HTERT RPE-1 (cell line): ENCODE data around the gene BOD1L1.
"Not testable (repeated sequence)": the region's sequence is repeated elsewhere in the genome, so short reads cannot be mapped to it uniquely, and the experiment has no call there.

ENCODE experiments used
- in situ Hi-C: fragments of 300-500 bp; cut with MboI; formaldehyde crosslinking; loops from 4 replicates; pipeline ENCODE4 v1.14.3; 2020; ENCODE audit warnings: low sequenced_read_pairs

The BOD1L1 gene

DNA sequence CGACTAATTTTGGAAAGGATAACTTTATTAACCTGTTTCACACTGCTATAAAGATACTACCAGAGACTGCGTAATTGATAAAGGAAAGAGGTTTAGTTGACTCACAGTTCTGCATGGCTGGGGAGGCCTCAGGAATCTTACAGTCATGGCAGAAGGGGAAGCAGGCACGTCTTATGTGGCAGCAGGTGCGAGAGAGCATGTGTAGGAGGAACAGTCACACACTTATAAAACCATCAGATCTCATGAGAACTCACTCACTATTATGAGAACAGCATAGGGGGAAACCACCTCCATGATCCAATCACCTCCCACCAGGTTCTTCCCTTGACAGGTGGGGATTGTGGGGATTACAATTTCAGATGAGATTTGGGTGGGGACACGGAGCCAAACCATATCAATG is 67.4 kb downstream of the BOD1L1 start:
- in situ Hi-C loops: not testable (repeated sequence)

DNA sequence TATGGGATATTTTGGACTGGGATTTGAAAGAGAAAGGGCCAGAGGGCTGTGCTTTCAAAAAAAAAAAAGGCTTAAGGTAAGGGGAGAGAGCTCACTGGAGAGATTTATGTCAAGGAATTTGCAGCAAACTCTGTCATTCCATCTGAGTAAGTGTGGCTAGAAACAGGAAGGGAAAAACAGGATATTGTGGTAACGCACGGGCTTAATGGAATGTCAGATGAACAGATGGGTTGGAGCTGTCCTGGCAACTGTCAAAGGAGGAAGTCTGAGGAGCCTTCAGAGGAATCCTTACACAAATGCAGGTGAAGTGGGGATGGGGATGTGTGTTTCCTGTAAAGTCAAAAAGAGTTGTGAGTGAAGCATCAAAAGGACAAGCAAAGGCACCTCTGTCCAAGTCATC is 68.1 kb downstream of the BOD1L1 start:
- in situ Hi-C loops: no loop called here

DNA sequence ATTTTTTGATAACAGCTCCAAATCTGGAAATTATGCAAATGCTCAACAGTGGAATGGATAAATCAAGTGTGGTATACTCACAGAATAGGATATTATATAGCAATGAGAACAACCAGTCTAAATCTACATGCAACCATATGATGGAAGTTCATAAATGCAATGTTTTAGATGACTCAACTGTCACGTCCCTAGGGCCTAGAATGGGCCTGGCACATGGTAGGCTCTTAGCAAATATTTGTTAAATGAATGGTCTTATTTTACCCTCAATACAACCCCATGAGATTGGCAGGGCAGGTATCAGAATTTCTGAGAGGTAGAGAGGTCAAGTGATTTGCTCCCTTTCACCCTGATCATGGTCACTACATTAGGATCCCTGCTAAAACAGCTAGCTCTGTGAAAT is 68.6 kb downstream of the BOD1L1 start:
- in situ Hi-C loops: no loop called here

DNA sequence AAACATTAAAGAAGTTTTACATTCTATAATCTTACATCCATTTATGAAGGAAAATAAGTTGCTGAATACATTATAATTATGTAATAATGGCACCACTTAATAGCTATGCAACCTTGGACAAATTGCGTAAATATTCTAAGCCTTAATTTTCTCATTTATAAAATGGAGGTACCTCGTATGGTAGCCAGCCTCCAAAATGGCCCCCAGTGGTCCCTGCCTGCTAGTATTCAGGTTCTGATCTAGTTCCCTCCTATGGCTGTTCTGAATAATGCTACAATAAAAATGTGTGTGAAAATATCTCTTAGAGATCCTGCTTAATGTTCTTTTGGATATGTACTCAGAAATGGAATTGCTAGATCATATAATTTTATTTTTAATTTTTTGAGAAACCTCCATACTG is 72.2 kb downstream of the BOD1L1 start:
- in situ Hi-C loops: no loop called here

DNA sequence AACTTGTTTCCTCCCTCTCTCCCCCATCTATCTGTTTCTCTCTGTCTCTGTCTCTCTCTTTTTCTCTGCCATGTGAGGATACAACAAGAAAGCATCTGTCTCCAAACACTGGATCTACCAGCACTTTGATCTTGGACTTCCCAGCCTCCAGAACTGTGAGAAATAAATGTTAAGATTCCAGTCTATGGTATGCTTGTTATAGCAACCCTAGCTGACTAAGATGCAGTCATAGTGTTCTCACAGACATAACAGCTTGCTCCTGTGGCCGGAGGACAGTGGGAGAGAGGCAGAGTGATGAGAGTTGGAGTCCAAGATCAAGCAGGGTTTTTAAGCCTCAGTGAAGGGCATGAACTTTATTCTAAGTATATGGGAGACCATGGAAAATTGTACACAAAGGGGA is 74.4 kb downstream of the BOD1L1 start:
- in situ Hi-C loops: no loop called here

DNA sequence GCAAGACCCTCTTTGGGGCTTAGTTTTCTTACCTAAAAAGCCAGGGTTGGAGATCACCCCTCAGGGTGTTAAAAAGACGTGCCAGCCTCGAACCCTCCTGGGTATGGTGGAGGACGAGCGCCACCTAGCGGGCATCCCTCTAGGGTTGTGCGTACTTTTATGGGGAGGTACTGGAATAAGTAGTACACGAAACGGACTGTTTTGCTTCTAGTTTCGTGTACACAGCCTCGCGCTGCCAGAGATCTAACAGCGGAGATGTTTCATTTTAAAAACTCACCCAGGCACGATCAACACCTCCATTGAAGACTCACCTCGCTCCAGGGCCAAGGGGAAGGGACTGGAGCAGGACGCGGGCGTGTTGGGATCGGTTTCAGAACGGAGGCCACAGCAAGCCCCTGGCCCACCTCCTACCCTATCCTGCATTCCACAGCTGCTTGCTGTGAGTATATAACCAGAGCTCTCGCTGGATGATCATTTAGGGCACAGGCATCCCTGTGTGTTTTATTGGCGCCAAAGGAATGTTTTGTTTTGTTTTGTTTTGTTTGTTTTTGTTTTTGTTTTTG is 78.5 kb downstream of the BOD1L1 start:
- in situ Hi-C loops: no loop called here

DNA sequence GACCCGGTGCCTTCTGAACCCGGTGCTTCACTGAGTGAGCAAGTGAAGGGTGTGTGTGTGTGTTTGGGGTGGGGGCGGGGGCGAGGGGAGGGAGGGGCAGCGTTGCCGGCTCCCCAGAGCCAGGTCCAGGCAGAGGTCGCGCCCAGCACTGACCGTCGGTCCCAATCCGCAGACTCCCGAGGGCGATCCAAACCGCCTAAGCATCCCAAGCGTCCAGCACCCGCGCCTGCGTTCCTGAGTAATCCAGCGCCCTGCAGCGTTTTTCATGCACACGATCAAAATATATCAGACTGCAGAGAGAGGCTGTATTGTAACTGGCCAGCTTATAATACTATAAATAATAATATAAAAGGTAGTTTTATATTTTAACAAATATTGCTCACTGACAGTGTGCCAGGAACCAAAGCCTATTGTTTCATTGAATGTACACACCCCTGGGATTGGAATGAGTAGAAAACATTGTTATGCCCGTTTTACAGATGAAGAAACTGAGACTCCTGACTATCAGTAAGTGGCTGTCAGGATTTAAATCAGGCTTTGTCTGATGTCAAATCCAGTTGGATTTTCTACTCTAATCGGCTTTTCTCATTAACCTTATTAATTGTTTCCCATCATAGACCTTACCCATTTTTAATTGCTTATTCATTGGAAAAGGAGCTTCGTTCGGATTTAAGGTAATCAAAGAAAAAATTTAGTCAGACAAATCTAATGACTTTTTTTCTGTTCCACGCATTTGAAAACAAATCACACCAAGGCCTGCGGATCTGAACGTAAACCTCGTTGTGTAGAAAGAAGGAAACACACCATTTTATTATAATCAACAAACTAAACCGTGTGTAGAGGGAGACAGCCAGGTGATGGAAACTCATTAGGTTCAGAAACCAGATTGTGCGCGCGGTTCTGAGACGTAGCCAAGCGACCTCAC is 79.2 kb downstream of the BOD1L1 start:
- in situ Hi-C loops: no loop called here

DNA sequence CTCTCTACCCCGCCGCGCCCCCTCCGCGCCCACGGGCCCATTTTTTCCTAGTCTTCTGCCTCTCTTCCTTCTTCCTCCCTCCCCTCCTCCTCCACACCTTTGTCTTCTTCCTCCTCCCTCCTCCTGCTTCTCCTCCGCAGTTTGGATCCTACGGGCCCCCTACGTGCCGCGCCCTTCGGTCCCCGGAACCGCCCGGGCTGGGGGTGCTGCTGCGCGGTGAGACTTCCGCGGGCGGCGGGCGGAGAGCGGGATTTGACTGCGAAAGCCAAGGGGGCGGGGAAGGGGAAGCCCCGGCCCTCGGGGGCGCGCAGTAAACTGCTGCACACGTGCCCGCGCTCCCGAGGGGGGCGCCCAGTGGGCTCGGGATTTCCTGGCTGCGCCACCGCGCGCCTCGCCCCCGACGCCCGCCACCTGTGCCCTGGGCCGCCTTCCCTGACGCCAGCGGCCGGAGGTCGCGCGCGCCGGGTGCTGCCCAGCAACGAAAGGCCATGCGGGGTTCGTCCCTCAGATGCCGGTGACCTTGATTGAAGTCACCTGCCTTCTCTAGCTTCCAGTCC is 80.0 kb downstream of the BOD1L1 start:
- in situ Hi-C loops: no loop called here

DNA sequence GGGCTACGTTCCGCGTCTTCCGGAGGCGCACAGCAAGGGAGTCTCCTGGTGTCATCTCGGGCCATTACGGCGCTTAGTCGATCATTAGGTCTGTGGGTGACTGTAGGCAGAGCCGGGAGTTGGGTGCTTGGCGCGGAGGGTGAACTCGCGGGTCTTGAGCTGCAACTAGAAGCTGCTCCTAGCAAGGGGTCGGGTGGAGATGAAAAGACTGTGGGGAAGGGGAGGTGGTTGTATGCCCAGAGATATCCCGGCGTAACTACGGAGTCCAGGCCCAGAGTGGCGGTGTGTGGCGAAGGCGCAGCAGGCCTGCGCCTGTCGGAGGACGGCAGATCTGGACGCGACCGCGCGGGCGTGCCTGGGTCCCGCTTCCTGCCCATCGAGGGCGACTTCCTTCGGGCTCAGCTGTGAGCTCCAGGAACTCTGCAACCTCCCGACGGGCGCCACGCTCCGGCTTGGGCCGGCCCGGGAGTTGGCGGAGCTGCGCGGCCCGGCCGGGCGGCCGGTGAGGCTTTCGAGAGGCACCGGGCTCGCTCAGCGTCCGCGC is 80.5 kb downstream of the BOD1L1 start:
- in situ Hi-C loops: no loop called here

DNA sequence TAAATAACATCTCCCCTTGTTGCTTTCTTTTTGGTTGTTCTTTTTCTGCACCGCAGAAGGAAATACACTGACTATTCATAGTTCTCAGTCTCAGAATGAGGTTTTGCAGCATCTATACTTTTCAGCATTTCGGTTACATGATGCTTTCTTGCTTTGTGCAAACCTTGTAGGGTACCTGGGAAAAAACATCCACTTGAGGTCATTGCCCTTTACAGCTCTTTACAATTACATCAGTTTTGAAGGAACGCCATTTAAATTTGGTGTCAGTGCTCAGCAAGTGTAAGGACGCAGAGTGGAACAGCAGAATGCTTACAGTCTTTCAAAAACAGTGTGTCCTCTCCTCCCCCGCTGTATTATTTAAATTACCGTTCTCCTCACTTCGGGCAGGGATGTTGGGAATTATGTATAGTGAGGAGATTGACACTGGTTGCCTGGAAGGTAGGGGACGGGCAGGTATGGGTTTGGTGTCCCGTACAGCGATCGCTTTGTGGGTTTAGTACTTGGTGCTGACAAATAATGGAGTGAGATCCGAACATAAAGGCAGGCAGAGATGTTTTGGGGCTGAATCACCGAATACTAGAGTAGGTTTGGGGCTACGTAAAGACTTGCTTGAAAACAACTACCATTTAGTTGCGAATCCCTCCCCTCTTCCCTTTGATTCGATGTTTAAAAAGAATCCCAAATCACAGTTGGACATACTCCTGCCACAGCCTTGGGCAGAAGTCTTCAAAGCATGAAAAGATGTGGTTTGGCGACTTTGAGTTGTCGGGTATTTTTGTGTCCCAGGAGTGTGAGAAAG is 81.2 kb downstream of the BOD1L1 start:
- in situ Hi-C loops: no loop called here

DNA sequence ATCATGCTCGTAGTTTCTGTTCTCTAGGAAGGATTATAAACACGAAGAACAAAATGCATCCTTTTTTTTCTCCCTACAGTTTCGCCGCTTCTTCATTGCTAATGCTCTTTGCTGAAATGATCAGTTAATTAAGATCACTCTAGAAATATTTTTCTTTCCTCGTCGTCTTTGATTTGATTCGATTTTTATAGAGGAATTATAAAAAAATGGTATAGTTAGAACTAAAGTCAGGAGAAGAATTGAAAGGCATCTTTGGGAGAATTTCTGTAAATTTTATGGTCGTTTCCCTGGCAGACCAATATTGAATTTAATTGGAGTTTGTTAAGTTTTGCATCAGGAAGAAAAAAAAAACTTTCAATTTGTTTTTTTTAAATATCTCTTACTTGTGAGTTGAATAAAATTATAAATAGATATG is 82.1 kb downstream of the BOD1L1 start:
- in situ Hi-C loops: no loop called here

DNA sequence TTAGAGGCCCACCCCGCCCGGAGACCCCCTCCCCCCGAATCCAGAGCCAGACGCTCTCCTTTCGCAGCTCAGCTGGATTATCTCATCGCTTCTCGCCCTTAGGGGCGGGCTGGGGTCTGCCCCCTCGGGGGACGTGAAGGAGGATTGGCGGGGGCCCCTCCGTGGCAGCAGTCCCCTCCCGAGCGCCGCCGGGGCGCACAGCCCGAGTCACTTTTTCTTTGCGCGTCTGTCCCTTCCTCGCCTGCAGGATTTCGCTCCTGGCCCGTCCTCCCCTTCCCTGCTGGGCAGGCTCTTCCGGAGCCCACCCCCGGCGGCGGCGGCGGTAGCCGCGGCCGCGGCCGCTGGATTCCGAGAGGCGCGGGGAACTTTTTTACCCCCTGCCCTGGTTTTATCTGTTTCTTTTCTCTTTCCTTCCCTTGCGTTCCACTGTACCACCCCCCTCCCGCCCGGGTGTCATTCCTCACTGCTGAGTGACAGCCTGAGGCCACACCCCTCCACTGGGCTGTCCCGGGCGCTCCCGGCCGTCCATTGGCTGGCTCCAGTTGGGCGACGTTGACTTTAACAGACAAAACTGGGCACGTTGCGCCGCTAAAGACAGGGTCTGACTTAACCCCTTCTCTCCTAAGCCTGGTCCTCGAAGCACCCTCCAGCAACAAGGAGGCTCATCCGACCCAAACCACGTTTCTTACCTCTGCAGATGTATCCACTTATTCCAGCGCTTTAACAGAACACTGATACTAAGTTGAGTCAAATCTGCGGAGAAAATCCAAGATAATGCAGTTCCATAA is 82.7 kb downstream of the BOD1L1 start:
- in situ Hi-C loops: no loop called here

DNA sequence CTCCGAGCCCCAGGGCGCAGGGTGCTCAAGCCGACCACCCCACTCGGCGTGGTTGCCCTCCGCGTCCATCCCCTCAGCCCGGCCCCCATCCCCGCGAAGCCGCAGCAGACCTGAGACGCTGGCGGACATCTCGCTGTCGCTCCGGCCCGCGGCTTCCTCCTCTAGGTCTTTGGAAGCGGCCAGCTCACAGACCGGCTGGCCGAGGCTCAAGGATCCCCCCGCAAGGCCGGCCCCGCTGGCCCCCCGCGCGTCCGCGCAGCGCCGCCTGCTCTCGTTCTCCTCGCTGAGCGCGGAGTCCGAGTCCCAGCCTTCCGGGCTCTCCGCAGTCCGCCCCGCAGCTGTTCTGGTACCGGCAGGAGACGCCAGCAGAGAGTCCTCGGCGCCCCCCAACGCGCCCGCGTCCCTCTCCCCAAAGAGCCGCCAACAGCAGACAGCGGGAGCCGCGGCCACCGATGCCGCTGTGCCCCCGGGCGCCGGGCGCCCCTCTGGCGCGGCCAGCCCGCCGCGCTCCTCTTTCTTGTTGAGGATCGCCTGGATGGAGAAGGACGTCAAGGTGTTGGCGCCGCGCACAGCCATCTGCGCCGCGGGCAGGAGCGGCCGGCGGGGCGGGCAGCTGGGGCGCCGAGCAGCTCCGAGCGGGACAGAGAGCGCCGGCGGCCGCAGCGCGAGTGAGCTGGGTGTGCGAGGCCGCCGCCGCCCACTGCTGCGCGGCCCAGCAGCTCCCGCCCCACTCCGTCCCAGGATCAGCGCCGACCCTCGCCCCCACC is 83.5 kb downstream of the BOD1L1 start, which contains the start of gene NKX3-2:
TSS of gene NKX3-2 (minus strand) at position 670 of the 767 bp plus-strand sequence. CDS start at position 576, 94 bp downstream.
- in situ Hi-C loops: no loop called here

DNA sequence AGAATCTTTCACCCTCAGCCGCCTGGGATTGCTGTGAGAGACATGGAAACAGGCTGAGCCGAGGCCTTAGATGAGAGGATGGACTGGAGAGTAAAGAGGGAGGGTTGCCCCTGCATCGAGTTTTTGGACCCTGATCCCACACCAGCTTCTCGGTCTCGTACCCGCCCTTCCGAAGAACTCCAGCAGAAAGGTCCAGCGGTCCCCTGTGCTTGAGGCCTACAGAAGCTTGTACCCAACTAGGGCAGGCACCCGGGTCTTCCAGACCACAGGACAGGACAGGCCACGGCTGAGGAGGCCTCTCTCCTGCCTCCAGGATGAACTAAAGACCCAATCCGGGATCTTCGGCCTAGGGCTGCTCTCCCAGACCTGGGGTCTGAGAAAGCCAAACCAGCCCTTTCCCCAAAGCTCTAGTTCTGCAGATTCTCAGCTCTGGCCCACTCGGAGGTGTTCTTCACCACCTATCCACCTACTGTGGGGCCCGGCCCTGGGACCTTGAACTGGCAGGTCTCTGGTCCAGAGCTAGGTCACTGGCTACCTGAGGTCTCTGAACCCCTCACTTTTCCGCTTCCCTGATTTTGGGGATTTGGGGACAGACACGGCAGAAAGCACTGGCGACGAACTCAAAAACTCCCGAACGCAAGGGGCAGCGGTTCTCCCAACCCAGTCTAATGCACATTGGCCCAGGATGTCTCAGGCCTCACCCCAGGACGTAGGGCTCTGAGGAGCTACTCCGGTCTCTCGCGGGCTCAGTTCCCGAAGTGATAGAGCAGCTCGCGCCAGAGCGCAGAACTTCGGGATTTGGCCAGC is 84.3 kb downstream of the BOD1L1 start:
- in situ Hi-C loops: no loop called here

DNA sequence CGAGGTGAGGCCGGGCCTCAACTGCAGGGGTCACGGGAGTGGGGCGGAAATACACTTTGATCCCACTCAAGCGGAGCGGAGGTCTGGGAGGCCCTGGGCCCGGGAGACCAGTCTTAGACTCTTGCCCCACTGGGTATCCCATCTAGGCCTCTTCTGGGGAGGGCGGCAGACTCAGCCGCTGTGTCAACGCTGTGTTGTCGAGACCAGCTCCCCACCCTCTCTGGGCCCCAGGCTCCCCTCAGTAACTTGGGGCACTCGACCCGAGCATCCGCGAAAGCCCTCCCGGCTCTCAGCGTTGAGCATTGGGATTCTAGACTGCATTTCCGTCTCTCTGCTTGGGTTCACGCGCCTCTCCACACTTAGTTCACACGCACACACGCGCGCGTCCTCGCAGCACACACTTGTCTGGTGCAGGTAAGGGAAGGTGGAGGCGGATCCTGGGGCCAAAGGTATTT is 84.9 kb downstream of the BOD1L1 start:
- in situ Hi-C loops: no loop called here

DNA sequence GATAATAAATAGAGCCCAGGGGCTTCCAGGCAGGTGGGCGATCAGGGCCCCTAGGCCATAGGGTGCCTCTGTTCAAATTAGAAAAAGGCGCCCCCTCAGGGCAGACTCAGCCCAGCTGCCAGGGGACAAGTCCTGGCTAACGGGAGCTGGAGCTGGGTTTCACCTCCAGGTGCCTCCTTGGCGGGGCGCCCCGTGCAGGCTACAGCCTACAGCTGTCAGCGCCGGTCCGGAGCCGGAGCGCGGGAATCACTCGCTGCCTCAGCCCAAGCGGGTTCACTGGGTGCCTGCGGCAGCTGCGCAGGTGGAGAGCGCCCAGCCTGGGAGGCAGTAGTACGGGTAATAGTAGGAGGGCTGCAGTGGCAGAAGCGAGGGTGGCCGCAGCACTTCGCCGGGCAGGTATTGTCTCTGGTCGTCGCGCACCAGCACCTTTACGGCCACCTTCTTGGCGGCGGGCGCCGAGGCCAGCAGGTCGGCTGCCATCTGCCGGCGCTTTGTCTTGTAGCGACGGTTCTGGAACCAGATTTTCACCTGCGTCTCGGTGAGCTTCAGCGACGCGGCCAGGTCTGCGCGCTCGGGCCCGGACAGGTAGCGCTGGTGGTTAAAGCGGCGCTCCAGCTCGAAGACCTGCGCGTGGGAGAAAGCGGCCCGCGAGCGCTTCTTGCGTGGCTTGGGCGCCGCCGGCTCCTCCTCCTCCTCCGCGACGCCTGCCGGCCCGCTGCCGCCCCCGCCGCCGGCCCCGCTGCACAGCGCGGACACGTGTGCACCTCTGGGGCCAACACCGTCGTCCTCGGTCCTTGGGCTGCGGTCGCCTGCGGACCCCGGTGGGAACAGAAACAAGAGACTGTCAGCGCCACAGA is 85.6 kb downstream of the BOD1L1 start:
- in situ Hi-C loops: no loop called here

DNA sequence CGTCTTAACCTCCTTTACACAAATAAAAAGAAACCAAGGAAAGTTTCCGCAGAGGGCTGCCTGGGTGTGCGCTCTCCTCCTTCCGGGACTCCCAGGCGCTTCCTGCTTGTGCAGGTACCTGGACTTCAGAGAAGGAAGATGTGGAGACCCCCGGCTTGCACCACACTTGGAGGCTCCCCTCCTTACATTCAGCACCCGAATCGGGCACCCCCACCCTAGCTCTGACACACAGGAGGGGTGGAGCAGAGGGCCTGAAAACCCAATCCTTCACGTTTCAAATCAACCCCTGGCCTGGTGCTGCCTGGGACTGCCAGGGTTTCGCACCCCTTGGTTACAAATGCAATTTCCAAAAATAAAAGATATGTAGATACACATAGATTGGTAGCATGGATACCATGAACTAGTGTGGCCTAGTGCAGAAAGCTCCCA is 86.3 kb downstream of the BOD1L1 start:
- in situ Hi-C loops: no loop called here
